ENCODE data around the gene TMTC1. TPM values are rescaled to one million over a fixed set of nuclear protein-coding genes. Genes with fewer than 3 reads are reported as not detected.
A peak's percentile ranks its signal among the peaks of the same experiment; 100 is the strongest.
"Not testable (repeated sequence)": the region's sequence is repeated elsewhere in the genome, so short reads cannot be mapped to it uniquely, and the experiment has no call there.

The TMTC1 gene
- polyA plus RNA-seq = 10 to 100 TPM in 1 of 4 donors, 1 to 10 TPM in 3; 1.1 to 11.4 (median 1.1) TPM
- long read RNA-seq, donor 1 = 0 reads
- long read RNA-seq, donor 2 = 0 reads
- long read RNA-seq, donor 3 = 0 reads
- long read RNA-seq, donor 4 = 0 reads
- long read RNA-seq, donor 5 = 0 reads
- long read RNA-seq, donor 6 = 0 reads
- long read RNA-seq, donor 7 = 0 reads
- long read RNA-seq, donor 8 = 0 reads
- long read RNA-seq, donor 9 = 0 reads
- long read RNA-seq, donor 10, full-length matches to known transcripts = 3 of 3 reads
- long read RNA-seq, donor 10, partial matches to known transcripts = 0 of 3 reads
- long read RNA-seq, donor 10, other reads (novel, unspliced or antisense) = 0 of 3 reads

DNA sequence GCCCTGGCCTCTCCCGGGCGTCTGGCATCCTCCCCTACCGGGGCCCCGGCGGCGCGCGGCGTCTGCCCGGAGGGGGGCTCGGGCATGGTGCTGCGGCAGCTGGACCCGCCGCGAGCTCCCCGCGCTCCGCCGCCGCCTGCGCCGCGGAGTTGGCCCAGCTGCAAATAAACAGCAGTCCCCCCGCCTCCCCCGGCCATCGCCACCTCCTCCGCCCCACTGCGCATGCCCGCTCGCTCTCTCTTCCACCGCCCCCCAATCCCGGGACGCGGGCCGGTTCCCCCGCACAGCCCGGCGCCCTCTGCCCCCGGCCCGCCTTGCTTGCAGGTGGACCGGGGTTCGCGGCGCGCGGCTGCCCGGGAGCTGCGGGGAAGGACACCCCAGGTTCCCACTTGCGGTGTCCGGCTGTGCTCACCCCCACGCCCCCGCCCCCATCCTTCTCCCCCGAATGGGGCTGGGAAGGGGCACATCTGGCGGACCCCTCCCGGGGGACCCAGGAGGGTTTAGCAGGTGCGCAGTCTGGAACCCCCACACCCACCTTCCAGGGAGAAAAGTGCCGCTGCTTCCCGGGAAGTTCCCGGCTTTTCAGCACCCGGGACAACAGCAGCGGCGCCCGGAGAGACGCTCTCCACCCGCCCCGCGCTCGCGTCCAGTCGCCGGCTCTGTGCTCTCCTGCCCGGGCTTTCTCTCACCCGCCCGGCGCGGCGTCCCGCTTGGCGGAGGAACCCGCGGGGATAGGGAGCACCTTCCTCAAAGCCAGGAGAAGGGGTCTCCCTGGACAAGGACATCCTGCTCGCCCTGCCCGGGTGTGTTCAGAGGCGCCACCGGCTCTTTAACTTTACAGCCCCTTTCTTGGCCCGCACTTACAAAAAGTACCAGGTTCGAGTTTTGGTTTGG lies at the start of gene TMTC1:
Gene TMTC1, minus strand, starts transcription at position 170 of the 894 bp plus-strand sequence. CDS start 191 bp downstream, outside the sequence.
- Histone ChIP-seq H3K27ac (ENCODE audit: low read depth in 1 of 3, low read length in 2 of 3) (peak within 1 kb of the TSS in 1 of 3 donors; percentile 66), H3K36me3 (ENCODE audit: control insufficient read depth in 3 of 3, insufficient read depth in 2 of 3, low read depth in 1 of 3, low read length in 3 of 3) (no peaks in the 10 kb centered on the region), H3K4me3 (ENCODE audit: low read depth in 1 of 3, low read length in 3 of 3) (peak within 1 kb of the TSS; percentile 9 to 56 (median 56)), H3K9me3 (ENCODE audit: control insufficient read depth in 2 of 2, insufficient read depth in 1 of 2, low read depth in 1 of 2, low read length in 1 of 2) (no peaks in the 10 kb centered on the region), H3K27me3 (ENCODE audit: control insufficient read depth in 3 of 3, insufficient read depth in 3 of 3, low read length in 3 of 3) (peaks cover 10 to 36% (median 14%) of the 10 kb centered on the region in 3 donors), H3K4me1 (ENCODE audit: control insufficient read depth in 3 of 3, insufficient read depth in 2 of 3, low read depth in 1 of 3, low read length in 2 of 3) (no peaks in the 10 kb centered on the region)
- FAIRE-seq (no peak), DNase-seq (peak in 1 of 2 donors; percentile 43)
- WGBS, 3 donors = 2 to 5% (median 2%) methylated on average over 57 to 87 of the region's 87 CpGs

DNA sequence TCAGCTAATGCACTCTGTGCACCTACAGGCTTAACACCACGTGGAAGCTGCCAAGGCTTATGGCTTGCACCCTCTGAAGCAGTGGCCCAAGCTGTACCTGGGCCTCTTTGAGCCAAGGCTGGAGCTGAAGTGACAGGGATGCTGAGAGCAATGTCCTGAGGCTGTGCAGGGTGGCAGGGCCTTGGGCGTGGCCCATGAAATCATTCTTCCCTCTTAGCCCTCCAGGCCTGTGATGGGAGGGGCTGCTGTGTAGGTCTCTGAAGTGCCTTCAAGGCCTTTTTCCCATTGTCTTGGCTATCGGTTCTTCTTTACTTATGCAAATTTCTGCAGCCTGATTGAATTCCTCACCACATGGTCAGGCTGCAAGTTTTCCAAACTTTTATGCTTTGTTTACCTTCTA lies 47.4 kb upstream of the TMTC1 start:
- no peaks in the 10 kb centered on the region for H3K36me3 ChIP-seq (ENCODE audit: control insufficient read depth in 3 of 3, insufficient read depth in 2 of 3, low read depth in 1 of 3, low read length in 3 of 3)
- FAIRE-seq = no peak
- no peak for DNase-seq
- H3K27me3 ChIP-seq (ENCODE audit: control insufficient read depth in 3 of 3, insufficient read depth in 3 of 3, low read length in 3 of 3) = no peaks in the 10 kb centered on the region
- H3K4me1 ChIP-seq (ENCODE audit: control insufficient read depth in 3 of 3, insufficient read depth in 2 of 3, low read depth in 1 of 3, low read length in 2 of 3) = no peaks in the 10 kb centered on the region
- no peak overlapping the region for H3K27ac ChIP-seq (ENCODE audit: low read depth in 1 of 3, low read length in 2 of 3)
- WGBS, 3 donors = 62 to 76% (median 66%) methylated on average over 3 of the region's 3 CpGs
- peaks cover 0 to 15% of the 10 kb centered on the region in 2 donors for H3K9me3 ChIP-seq (ENCODE audit: control insufficient read depth in 2 of 2, insufficient read depth in 1 of 2, low read depth in 1 of 2, low read length in 1 of 2)
- no peak overlapping the region for H3K4me3 ChIP-seq (ENCODE audit: low read depth in 1 of 3, low read length in 3 of 3)

DNA sequence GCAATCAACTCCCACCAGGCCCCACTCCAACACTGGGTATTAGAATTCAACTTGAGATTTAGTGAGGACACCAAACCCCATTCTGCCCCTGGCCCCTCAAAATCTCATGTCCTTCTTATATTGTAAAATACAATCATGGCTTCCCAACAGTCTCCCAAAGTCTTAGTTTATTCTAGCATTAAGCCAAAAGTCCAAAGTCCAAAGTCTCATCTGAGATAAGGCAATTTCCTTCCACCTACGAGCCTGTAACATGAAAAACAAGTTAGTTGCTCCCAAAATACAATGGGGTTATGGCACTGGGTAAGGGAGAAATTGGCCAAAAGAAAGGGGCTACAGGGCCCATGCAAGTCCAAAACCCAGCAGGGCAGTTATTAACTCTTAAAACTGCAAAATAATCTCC lies 46.6 kb upstream of the TMTC1 start:
- H3K4me1 ChIP-seq (ENCODE audit: control insufficient read depth in 3 of 3, insufficient read depth in 2 of 3, low read depth in 1 of 3, low read length in 2 of 3) = no peaks in the 10 kb centered on the region
- no peaks in the 10 kb centered on the region for H3K27me3 ChIP-seq (ENCODE audit: control insufficient read depth in 3 of 3, insufficient read depth in 3 of 3, low read length in 3 of 3)
- H3K36me3 ChIP-seq (ENCODE audit: control insufficient read depth in 3 of 3, insufficient read depth in 2 of 3, low read depth in 1 of 3, low read length in 3 of 3) = no peaks in the 10 kb centered on the region
- H3K4me3 ChIP-seq (ENCODE audit: low read depth in 1 of 3, low read length in 3 of 3) = no peak overlapping the region
- FAIRE-seq (no peak), DNase-seq (no peak)
- peaks cover 0 to 15% of the 10 kb centered on the region in 2 donors for H3K9me3 ChIP-seq (ENCODE audit: control insufficient read depth in 2 of 2, insufficient read depth in 1 of 2, low read depth in 1 of 2, low read length in 1 of 2)
- 4 to 50% (median 20%) methylated on average over 1 of the region's 1 CpG for WGBS, 3 donors
- no peak overlapping the region for H3K27ac ChIP-seq (ENCODE audit: low read depth in 1 of 3, low read length in 2 of 3)

DNA sequence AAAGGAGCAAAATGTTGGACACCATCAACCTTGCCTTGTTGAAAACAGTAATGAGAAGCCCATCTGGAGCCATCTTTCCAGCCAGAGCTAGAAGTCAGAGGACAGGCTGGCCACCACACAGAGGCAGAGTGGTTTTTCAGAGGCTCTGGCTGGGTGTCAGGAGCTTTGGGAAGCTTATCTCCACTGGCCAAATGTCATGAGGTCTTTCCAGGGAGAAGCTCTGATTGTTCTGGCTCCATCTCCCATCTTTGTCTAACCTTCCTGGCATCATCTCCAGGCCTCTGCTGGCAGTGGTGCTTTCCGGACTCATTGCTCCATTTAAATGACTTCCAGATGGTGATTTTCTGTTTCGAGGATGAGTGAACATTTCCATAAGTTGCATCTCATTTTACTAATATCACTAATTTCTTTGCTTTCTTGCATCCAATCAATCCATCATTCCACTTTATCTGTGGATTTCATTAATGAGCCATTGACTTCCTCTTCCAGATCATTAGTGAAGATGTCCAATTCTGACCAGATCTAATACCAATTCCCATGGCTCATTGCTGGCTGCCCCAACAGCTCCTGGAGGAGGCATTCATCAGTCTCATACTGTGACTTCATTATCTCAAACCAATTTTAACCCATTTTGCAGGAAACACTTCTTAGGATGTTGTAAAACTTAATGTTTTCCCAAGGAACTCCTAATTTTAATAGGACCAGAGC lies 35.3 kb upstream of the TMTC1 start:
- Histone ChIP-seq H3K27me3 (ENCODE audit: control insufficient read depth in 3 of 3, insufficient read depth in 3 of 3, low read length in 3 of 3) (no peaks in the 10 kb centered on the region), H3K36me3 (ENCODE audit: control insufficient read depth in 3 of 3, insufficient read depth in 2 of 3, low read depth in 1 of 3, low read length in 3 of 3) (no peaks in the 10 kb centered on the region), H3K4me3 (ENCODE audit: low read depth in 1 of 3, low read length in 3 of 3) (no peak overlapping the region), H3K9me3 (ENCODE audit: control insufficient read depth in 2 of 2, insufficient read depth in 1 of 2, low read depth in 1 of 2, low read length in 1 of 2) (peaks cover 0 to 2% of the 10 kb centered on the region in 2 donors), H3K4me1 (ENCODE audit: control insufficient read depth in 3 of 3, insufficient read depth in 2 of 3, low read depth in 1 of 3, low read length in 2 of 3) (no peaks in the 10 kb centered on the region), H3K27ac (ENCODE audit: low read depth in 1 of 3, low read length in 2 of 3) (no peak overlapping the region)
- DNase-seq (no peak), FAIRE-seq (no peak)
- 76 to 88% (median 77%) methylated on average over 2 of the region's 2 CpGs for WGBS, 3 donors

DNA sequence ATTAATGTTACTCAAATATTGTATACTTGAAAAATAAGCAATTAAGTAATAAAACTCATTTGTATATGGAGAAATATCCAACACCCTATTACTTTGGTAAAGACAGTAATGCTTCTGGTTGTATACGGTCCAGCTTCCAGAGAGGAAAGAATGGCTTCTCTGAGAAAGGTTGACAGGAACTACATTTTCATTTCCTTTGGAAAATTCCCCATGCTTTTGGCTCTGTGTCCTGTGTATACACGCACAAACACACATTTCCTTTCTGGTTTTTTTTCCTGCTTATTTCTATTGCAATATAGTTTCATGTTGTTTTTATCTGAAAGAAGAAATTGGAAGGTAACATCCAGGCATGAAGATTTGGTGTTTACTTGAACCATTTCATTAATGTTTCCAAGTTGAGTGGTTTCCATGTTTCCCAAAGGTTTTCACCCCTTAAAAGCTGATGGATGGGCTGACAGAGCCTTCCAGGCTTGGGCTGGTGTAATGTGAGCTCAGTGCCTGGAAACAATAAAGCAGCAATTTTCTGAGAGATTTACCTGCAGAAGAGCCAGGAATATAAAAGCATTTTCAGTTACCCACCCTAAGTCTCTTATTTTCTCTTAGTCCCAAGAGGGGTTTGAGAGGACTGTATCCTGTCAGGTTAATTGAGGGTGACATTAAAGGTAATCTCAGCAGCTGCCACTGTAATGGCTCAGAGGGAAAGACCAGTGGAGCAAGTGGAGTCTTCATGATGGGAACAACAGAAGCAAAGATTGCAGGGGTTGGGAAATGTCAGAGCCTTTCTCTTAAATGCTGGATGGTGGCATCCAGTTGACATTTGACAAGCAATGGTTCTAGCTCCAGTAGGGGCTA lies 33.4 kb upstream of the TMTC1 start:
- DNase-seq (no peak), FAIRE-seq (no peak)
- Histone ChIP-seq H3K4me3 (ENCODE audit: low read depth in 1 of 3, low read length in 3 of 3) (no peak overlapping the region), H3K9me3 (ENCODE audit: control insufficient read depth in 2 of 2, insufficient read depth in 1 of 2, low read depth in 1 of 2, low read length in 1 of 2) (peaks cover 0 to 2% of the 10 kb centered on the region in 2 donors), H3K27me3 (ENCODE audit: control insufficient read depth in 3 of 3, insufficient read depth in 3 of 3, low read length in 3 of 3) (no peaks in the 10 kb centered on the region), H3K36me3 (ENCODE audit: control insufficient read depth in 3 of 3, insufficient read depth in 2 of 3, low read depth in 1 of 3, low read length in 3 of 3) (no peaks in the 10 kb centered on the region), H3K27ac (ENCODE audit: low read depth in 1 of 3, low read length in 2 of 3) (no peak overlapping the region), H3K4me1 (ENCODE audit: control insufficient read depth in 3 of 3, insufficient read depth in 2 of 3, low read depth in 1 of 3, low read length in 2 of 3) (no peaks in the 10 kb centered on the region)
- WGBS, 3 donors = 69 to 87% (median 85%) methylated on average over 2 of the region's 2 CpGs

DNA sequence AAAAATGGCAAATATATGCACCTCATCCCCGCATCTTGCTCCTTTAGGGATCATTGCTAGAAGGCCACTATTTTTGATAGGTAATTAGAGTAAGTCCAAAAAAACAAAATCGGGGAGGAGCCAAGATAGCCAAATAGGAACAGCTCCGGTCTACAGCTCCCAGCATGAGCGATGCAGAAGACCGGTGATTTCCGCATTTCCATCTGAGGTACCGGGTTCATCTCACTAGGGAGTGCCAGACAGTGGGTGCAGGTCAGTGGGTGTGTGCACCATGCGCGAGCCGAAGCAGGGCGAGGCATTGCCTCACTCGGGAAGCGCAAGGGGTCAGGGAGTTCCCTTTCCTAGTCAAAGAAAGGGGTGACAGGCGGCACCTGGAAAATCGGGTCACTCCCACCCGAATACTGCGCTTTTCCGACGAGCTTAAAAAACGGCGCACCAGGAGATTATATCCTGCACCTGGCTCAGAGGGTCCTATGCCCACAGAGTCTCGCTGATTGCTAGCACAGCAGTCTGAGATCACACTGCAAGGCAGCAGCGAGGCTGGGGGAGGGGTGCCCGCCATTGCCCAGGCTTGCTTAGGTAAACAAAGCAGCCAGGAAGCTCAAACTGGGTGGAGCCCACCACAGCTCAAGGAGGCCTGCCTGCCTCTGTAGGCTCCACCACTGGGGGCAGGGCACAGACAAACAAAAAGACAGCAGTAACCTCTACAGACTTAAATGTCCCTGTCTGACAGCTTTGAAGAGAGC lies 26.0 kb upstream of the TMTC1 start:
- not testable (repeated sequence) for DNase-seq, FAIRE-seq
- WGBS, 3 donors = 91 to 94% (median 91%) methylated on average over 14 to 17 of the region's 24 CpGs

DNA sequence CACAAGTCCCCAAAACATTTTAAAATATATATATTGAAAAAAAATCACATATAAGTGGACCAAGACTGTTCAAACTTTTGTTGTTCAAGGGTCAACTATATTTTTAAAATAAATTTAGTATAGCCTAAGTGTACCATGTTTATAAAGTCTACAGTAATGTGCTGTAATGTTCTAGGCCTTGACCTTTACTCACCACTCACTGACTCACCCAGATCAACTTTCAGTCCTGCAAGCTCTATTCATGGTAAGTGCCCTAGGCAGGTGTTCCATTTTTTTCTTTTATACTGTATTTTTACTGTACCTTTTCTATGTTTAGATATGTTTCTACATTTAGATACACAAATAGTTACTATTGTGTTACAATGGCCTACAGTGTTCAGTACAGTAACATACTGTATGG lies 23.4 kb upstream of the TMTC1 start:
- H3K9me3 ChIP-seq (ENCODE audit: control insufficient read depth in 2 of 2, insufficient read depth in 1 of 2, low read depth in 1 of 2, low read length in 1 of 2) = peaks cover 0 to 3% of the 10 kb centered on the region in 2 donors
- no peaks in the 10 kb centered on the region for H3K4me1 ChIP-seq (ENCODE audit: control insufficient read depth in 3 of 3, insufficient read depth in 2 of 3, low read depth in 1 of 3, low read length in 2 of 3)
- DNase-seq = no peak
- no peak overlapping the region for H3K4me3 ChIP-seq (ENCODE audit: low read depth in 1 of 3, low read length in 3 of 3)
- H3K27ac ChIP-seq (ENCODE audit: low read depth in 1 of 3, low read length in 2 of 3) = no peak overlapping the region
- no peaks in the 10 kb centered on the region for H3K36me3 ChIP-seq (ENCODE audit: control insufficient read depth in 3 of 3, insufficient read depth in 2 of 3, low read depth in 1 of 3, low read length in 3 of 3)
- FAIRE-seq = no peak
- no peaks in the 10 kb centered on the region for H3K27me3 ChIP-seq (ENCODE audit: control insufficient read depth in 3 of 3, insufficient read depth in 3 of 3, low read length in 3 of 3)

More for the DNA sequence above, 26.0 kb upstream of the TMTC1 start:
- not testable (repeated sequence) for H3K27ac ChIP-seq (ENCODE audit: low read depth in 1 of 3, low read length in 2 of 3); H3K4me3 ChIP-seq (ENCODE audit: low read depth in 1 of 3, low read length in 3 of 3); H3K9me3 ChIP-seq (ENCODE audit: control insufficient read depth in 2 of 2, insufficient read depth in 1 of 2, low read depth in 1 of 2, low read length in 1 of 2); H3K36me3 ChIP-seq (ENCODE audit: control insufficient read depth in 3 of 3, insufficient read depth in 2 of 3, low read depth in 1 of 3, low read length in 3 of 3); H3K4me1 ChIP-seq (ENCODE audit: control insufficient read depth in 3 of 3, insufficient read depth in 2 of 3, low read depth in 1 of 3, low read length in 2 of 3); H3K27me3 ChIP-seq (ENCODE audit: control insufficient read depth in 3 of 3, insufficient read depth in 3 of 3, low read length in 3 of 3)

All from small intestine (tissue), 16 donors.